Brain pericyte (primary cell): ENCODE results near the gene UAP1.
"Not testable (repeated sequence)": the region's sequence is repeated elsewhere in the genome, so short reads cannot be mapped to it uniquely, and the experiment has no call there.

Source experiments
- DNase-seq: peaks from one replicate; pipeline ENCODE4 v3.0.0-alpha.2; 2012; ENCODE audit warnings: low read depth, low spot score

UAP1 gene

DNA sequence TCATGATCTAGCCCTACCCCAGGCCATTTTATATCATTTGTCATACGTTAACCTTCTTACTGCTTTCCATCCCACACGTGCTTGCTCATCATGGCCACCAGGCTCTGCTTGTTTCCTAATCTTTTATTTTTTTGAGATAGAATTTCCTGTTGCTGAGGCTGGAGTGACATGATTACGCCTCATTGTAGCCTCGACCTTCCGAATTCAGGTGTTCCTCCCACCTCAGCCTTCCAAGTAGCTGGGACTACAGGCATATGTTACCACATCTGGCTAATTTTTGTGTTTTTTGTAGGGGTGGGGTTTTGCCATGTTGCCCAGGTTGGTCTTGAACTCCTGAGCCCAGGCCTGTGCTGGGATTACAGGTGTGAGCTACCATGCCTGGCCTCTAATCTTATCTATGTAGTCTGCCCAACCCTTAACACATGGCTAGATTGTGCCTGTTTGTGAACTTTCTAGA lies 3.3 kb downstream of the UAP1 start:
- DNase-seq: no peak

- DNase-seq: no peak
These were observed 3.9 kb downstream of the UAP1 start for GRCh38 chr1:162565460-162565859.

DNA sequence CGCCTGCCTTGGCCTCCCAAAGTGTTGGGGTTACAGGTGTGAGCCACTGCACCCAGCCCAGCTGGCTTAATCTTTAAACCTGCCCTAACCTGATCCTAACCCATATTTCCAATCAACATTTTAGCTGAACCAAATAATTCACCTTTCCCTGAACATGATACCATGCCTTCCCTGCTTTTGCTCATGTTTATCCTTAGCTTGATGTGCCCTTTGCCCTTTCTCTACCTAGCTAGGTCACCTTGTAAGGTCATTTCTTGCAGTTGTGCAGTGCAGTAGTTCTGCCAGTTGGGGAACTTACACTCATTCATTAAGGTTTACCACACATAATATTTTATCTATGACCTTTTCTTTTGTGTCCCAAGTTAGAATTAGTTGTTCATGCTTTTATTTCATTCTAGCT lies 5.3 kb downstream of the UAP1 start:
- no peak for DNase-seq

- DNase-seq: no peak
These were observed 7.3 kb downstream of the UAP1 start for GRCh38 chr1:162568802-162569201.

- DNase-seq: no peak
These were observed 9.2 kb downstream of the UAP1 start for GRCh38 chr1:162570718-162571117.

- DNase-seq: not testable (repeated sequence)
These were observed 9.6 kb downstream of the UAP1 start for GRCh38 chr1:162571121-162571520.

- DNase-seq: no peak
These were observed 10.2 kb downstream of the UAP1 start for GRCh38 chr1:162571696-162572095.

DNA sequence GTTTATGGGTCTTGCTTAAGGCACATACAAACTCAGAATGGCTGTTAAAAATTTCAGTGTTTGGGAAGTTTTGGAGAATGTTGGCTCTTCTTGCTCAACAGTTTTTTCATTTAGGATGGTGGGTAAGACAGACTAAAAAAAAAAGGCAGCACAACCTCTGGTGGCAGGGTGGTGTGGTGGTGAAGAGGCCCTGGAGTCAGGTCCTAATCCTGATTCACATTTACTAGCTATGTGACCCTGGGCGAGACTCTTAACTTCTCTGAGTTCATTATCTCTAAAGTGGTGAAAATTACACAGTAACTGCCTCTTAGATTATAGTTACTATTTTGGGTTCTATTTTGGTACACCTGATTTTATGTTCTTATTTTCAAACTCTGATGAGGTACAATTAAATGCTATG lies 11.6 kb downstream of the UAP1 start:
- DNase-seq: no peak

DNA sequence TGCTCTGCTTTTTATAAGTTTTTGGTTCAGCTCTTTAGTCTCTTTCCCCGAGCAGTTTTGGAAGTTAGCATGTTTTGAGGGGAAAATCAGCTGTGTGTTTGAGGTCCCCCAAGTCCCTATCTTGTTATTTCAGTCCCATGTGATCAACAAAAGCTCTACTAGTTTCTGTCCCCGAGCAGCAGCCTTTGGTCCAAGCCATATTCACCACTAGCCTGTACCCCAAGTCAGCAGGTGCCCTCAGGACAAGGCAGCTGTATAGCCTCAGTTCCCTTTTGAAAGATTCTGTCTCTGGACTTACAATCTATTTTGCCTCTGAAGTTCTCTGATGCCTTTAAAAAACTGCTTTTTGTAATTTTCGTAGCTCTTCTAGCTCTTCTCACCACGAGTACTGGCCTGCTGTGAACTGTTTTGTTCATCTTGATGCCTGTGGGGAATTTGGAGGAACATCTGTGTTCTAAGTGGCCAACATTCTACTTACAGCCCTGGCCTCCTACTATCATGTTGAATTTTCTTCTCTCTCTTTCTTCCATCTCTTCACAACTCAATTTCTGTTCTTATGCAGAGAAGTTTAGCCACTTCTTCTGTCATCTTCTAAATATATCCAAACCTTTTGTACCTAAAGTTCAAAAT lies 16.7 kb downstream of the UAP1 start:
- DNase-seq: no peak

- no peak for DNase-seq
These were observed 17.4 kb downstream of the UAP1 start for GRCh38 chr1:162578936-162579335.

DNA sequence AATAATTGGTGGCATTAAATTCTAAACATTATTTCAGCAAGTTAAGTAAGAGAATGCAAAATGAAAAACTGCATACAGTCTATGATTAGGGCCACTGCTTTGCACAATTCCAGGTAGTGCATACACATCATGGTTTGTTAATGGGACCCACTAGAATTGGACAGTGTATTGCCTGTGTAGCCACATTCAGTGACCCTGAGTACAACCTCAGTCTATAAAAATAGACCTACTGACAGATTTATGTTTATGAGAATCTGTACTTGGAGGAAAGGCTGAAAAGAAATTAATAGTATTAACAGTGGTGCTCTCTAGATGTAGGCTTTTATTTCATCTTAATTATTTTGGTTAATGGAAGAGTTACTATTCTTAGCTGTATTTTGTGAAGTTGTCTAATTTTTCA lies 18.8 kb downstream of the UAP1 start:
- no peak for DNase-seq

DNA sequence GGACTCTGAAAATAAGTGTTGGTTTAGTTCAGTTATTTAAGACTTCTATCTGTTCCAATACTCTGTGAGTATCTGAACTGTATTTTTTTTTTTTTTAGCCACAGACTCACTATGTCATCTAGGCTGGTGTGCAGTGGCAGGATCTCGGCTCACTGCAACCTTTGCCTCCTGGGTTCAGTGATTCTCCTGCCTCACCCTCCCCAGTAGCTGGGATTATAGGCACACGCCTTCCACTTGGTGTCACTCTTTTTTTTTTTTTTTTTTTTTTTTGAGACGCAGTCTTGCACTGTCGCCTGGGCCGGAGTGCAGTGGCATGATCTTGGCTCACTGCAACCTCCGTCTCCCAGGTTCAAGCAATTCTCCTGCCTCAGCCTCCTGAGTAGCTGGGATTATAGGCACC lies 21.4 kb downstream of the UAP1 start:
- DNase-seq: not testable (repeated sequence)

DNA sequence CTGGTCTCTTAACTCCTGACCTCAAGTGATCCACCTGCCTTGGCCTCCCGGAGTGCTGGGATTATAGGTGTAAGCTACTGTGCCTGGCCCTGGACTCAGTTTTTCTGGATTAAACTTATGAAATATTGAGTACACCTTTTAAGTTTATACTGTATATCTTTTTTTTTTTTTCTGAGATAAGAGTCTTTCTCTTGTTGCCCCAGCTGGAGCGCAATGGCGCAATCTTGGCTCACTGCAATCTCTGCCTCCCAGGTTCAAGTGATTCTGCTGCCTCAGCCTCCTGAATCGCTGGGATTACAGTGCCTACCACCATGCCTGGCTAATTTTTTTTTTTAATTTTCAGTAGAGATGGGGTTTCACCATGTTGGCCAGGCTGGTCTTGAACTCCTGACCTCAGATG lies 23.6 kb downstream of the UAP1 start:
- DNase-seq: not testable (repeated sequence)

GRCh38 chr1:162587347-162587746 lies 25.8 kb downstream of the UAP1 start:
- DNase-seq: no peak

GRCh38 chr1:162587761-162588260 lies 26.3 kb downstream of the UAP1 start:
- DNase-seq: no peak

DNA sequence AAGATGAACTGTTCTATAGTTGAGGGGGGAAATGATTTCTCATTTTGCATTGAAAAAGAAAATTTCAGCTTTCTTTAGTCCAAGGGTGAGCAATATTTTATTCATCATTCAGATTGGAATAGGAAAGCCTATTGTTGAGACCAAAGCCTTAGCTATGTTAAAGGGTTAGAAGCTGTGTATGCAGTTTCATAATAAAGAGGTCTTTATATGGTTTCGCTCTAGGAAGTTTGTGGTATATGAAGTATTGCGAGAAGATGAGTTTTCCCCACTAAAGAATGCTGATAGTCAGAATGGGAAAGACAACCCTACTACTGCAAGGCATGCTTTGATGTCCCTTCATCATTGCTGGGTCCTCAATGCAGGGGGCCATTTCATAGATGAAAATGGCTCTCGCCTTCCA lies 28.6 kb downstream of the UAP1 start:
- no peak for DNase-seq

DNA sequence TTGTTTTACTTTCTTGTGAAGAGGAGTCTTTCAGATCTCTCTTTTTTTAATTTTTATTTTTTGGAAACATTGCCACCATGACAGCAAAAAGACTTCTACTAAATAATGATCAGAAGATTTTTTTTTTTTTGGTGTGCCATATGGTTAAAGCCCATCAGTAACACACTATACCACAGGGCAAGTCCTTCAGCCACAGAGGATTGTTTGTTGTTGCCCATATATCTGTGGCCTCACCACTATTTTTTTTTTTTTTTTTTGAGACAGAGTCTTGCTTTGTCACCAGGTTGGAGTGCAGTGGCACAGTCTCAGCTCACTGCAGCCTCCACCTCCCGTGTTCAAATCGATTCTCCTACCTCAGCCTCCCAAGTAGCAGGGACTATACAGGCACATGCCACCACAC lies 29.2 kb downstream of the UAP1 start:
- DNase-seq: no peak

DNA sequence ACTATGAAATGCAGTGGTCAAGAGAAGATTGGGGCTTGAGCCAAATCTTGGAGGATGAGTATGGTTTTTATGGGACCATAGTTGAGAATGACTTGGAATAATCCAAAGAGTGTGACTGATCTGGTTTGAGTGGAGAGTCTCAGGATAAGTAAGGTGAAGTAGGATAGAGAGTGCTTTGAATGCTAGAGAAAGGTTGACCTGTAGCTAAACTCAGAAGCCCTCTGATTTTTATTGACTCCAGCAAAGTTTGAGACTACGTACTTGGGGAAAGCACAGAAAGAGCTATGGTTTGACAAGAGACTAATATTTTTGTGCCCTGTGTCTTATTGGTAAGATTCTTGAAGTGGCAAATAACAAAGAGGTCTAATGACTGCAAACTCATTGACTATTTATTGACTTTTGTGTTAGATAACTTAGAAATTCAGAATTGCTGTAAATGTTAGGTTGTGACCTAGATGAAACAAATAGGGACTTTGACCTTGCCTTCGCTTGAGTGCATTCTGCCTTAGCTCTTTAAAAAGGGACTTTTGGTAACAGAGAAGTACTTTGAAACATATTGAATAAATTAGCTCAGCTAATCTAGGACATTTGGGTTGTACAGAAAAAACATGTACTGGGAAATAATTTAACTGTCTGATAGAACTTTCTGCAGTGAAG lies 35.1 kb downstream of the UAP1 start:
- DNase-seq: no peak

GRCh38 chr1:162599451-162599850 lies 37.9 kb downstream of the UAP1 start:
- DNase-seq: no peak

DNA sequence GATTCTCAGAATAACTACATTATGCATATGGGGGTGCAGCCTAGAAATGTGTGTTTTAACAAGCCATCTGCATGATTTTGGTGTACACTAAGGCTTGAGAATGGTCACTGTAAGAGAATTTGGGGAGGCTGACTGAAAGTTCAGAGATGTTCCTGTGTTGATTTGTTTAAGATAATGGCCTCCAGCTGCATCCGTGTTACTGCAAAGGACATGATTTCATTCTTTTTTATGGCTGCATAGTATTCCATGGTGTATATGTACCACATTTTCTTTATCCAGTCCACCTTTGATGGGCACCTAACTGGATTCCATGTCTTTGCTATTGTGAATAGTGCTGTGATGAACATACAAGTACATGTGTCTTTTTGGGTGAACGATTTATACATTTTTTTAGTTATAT lies 41.6 kb downstream of the UAP1 start:
- DNase-seq: not testable (repeated sequence)

DNA sequence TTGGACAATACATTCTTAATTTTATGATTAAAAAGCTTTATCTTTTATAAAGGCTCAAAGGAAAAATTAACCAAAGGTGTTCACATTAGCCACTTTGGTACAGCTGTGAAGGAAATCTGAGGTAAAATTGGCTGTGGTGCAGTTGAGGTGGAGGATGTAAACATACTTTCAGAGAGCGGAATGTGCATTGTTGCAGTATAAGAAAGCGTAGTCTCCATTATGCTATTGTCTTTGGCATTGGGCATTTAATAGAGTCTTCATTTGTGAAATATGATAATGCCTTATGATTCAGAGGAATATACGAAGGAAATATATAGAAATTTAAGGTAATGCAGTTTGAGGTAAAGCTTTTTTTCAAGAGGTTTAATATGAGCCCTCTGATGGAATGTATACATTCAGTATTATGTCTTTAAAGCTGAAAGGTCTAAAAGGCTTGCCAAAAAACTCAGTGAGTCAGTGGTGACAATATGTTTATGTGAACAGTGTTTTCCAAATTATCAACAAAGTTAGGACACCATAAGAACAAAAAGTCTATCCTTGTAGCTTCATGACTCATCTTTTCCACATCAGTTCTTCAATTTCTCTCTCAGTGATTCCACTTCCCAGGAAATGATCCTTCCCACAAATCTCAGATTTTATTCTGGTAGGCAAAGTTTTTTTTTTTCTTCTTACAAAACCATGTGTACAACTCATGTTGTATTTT lies 43.9 kb downstream of the UAP1 start:
- peak; percentile 63 for DNase-seq

GRCh38 chr1:162609306-162609705 lies 47.8 kb downstream of the UAP1 start:
- no peak for DNase-seq
